GM12872 (cell line): ENCODE data around the gene SASH1.

Experiments used
- CTCF ChIP-seq: IDR thresholded peaks from 3 replicates; pipeline ENCODE4 v1.5.1; 2011; ENCODE audit warnings: low read depth, mild to moderate bottlenecking, low read length, moderate library complexity; ENCODE audit not compliant: insufficient read depth

SASH1 gene

GRCh38 chr6:148440877-148441453, 98.3 kb downstream of the SASH1 start:
- no peak for TF ChIP-seq CTCF

- no peak for TF ChIP-seq CTCF
Observed at GRCh38 chr6:148441454-148441911, 98.8 kb downstream of the SASH1 start.

GRCh38 chr6:148443798-148444560, 101.3 kb downstream of the SASH1 start:
- TF ChIP-seq CTCF: no peak

GRCh38 chr6:148445116-148445515, 102.5 kb downstream of the SASH1 start:
- no peak for TF ChIP-seq CTCF

- TF ChIP-seq CTCF: no peak
Observed at GRCh38 chr6:148445620-148446019, 103.0 kb downstream of the SASH1 start.

GRCh38 chr6:148446681-148447080, 104.0 kb downstream of the SASH1 start:
- no peak for TF ChIP-seq CTCF

- TF ChIP-seq CTCF: no peak
Observed at GRCh38 chr6:148447521-148448230, 105.0 kb downstream of the SASH1 start.
